ENCODE data around the gene EDRF1. TPM values are rescaled to one million over a fixed set of nuclear protein-coding genes. Genes with fewer than 3 reads are reported as not detected.
A peak's percentile ranks its signal among the peaks of the same experiment; 100 is the strongest.
"Not testable (repeated sequence)": the region's sequence is repeated elsewhere in the genome, so short reads cannot be mapped to it uniquely, and the experiment has no call there.

The EDRF1 gene
- total and polyA plus RNA-seq, 9 donors: 17.0 to 29.0 (median 23.5) TPM

GRCh38 chr10:125709553-125710474 lies 9.7 kb upstream of the EDRF1 start:
- Histone ChIP-seq H3K36me3 (no peaks in the 10 kb centered on the region), H3K27me3 (no peaks in the 10 kb centered on the region), H3K27ac (peak overlapping the region in 1 of 2 donors; percentile 68), H3K9me3 (no peaks in the 10 kb centered on the region), H3K4me3 (peak overlapping the region; percentile 15), H3K4me1 (ENCODE audit: insufficient read depth) (peaks cover 2% of the 10 kb centered on the region)
- intact Hi-C loops (cut with DNase I): no loop called here
- TF ChIP-seq EP300 (IDR thresholded peaks at IDR 0.05) (no peak), POLR2A (IDR thresholded peaks at IDR 0.05) (no peak), CTCF (IDR thresholded peaks at IDR 0.05) (no peak)
- WGBS, 3 donors: 15 to 21% (median 16%) methylated on average over 12 of the region's 12 CpGs
- peak in 1 of 5 donors; percentile 14 for DNase-seq

GRCh38 chr10:125711110-125711750 lies 8.3 kb upstream of the EDRF1 start:
- Histone ChIP-seq H3K4me1 (ENCODE audit: insufficient read depth) (peaks cover 2% of the 10 kb centered on the region), H3K27me3 (no peaks in the 10 kb centered on the region), H3K27ac (peak overlapping the region in 1 of 2 donors; percentile 68), H3K4me3 (no peak overlapping the region), H3K9me3 (no peaks in the 10 kb centered on the region), H3K36me3 (no peaks in the 10 kb centered on the region)
- intact Hi-C loops (cut with DNase I): no loop called here
- 78 to 85% (median 81%) methylated on average over 3 of the region's 3 CpGs for WGBS, 3 donors
- no peak for TF ChIP-seq EP300 (IDR thresholded peaks at IDR 0.05)
- TF ChIP-seq POLR2A (IDR thresholded peaks at IDR 0.05): no peak
- TF ChIP-seq CTCF (IDR thresholded peaks at IDR 0.05): no peak
- DNase-seq: no peak

GRCh38 chr10:125714728-125715127 lies 4.8 kb upstream of the EDRF1 start:
- 97 to 99% (median 99%) methylated on average over 4 of the region's 4 CpGs for WGBS, 3 donors
- H3K4me3 ChIP-seq; intact Hi-C loops (cut with DNase I); H3K4me1 ChIP-seq (ENCODE audit: insufficient read depth); H3K36me3 ChIP-seq; DNase-seq; H3K27ac ChIP-seq; H3K27me3 ChIP-seq; H3K9me3 ChIP-seq: not testable (repeated sequence)

DNA sequence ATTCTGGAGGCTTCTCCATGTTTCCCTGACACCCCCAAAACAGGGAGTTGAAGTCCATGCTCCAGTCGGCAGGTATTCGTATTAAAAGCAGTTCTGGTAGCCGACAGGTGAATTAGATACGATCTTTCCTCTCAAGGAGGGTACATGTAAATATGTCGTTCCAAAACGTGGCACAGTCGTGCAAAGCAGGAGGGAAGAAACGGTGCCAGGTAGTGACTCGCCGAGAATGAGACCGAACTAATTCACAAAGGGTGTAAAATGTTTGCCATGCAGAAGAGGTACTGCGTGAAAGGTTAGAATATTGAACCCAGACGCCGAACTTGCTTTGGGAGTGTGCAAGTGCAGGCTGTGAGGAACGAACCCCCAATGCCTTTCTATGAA lies 483 bp downstream of the EDRF1 start:
- intact Hi-C loops (cut with DNase I): no loop called here
- H3K4me1 ChIP-seq (ENCODE audit: insufficient read depth): peaks cover 2% of the 10 kb centered on the region
- 0 to 1% (median 0%) methylated on average over 15 of the region's 15 CpGs for WGBS, 3 donors
- no peak for DNase-seq
- H3K27ac ChIP-seq: peak overlapping the region; percentile 64 to 85
- peak overlapping the region; percentile 100 for H3K4me3 ChIP-seq
- H3K9me3 ChIP-seq: no peaks in the 10 kb centered on the region
- H3K27me3 ChIP-seq: no peaks in the 10 kb centered on the region
- H3K36me3 ChIP-seq: no peaks in the 10 kb centered on the region
- no peak for TF ChIP-seq CTCF (IDR thresholded peaks at IDR 0.05)
- no peak for TF ChIP-seq EP300 (IDR thresholded peaks at IDR 0.05)
- TF ChIP-seq POLR2A (IDR thresholded peaks at IDR 0.05): no peak

DNA sequence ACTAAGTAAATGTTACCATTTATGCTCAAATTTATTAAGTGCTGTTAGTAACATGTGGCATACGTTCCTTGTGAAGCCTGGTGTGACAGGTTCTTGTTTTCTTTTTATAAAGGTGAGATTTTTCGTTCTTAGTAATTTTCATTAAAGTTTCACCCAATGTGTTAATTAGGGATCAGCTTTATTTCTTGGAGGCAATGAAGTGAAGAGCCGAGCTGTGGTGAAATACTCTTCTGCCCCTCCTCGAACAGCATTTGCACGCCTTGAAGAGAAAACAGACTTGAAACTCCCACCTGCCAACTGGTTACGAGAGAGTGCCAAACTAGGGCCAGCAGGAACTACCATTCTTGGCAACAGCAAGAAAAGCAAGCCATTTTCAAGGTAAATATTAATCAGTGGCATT lies 1.5 kb downstream of the EDRF1 start:
- TF ChIP-seq POLR2A (IDR thresholded peaks at IDR 0.05) (no peak), EP300 (IDR thresholded peaks at IDR 0.05) (no peak), CTCF (IDR thresholded peaks at IDR 0.05) (no peak)
- peaks cover 2% of the 10 kb centered on the region for H3K4me1 ChIP-seq (ENCODE audit: insufficient read depth)
- H3K36me3 ChIP-seq: no peaks in the 10 kb centered on the region
- H3K4me3 ChIP-seq: no peak overlapping the region
- intact Hi-C loops (cut with DNase I): no loop called here
- H3K9me3 ChIP-seq: no peaks in the 10 kb centered on the region
- no peak overlapping the region for H3K27ac ChIP-seq
- 80 to 91% (median 85%) methylated on average over 6 of the region's 6 CpGs for WGBS, 3 donors
- no peak for DNase-seq
- no peaks in the 10 kb centered on the region for H3K27me3 ChIP-seq
